PC-3 (cell line): ENCODE data around the gene FAM24B. TPM values are rescaled to one million over a fixed set of nuclear protein-coding genes. Genes with fewer than 3 reads are reported as not detected.

ENCODE experiments used
- ATAC-seq: fragments of 200-7000 bp; cut with Tn5 transposase; 2 replicates; pipeline ENCODE4 v1.9.1; 2020; ENCODE audit warnings: mild to moderate bottlenecking, moderate library complexity
- BruUV-seq: library from RNA; stranded (reverse); fragments of 400-500 nt; replicated peaks from 2 replicates; lab custom pipeline; 2021; lab: Mats Ljungman, UMichigan
- CTCF ChIA-PET: fragments of 300-600 bp; sonication (Branson Sonifier 250); formaldehyde crosslinking; loops from one replicate; lab custom pipeline; 2022; ENCODE audit warnings: antibody characterized with exemption; lab: Charles Lee
- POLR2A ChIA-PET: fragments of 300-600 bp; sonication (Branson Sonifier 250); formaldehyde crosslinking; loops from one replicate; lab custom pipeline; 2022; ENCODE audit warnings: antibody characterized with exemption; ENCODE audit not compliant: unreplicated experiment; lab: Charles Lee
- DNase-seq: peaks from one replicate; pipeline ENCODE4 v3.0.0-alpha.2; 2015
- H2AFZ ChIP-seq: fragments of 300-600 bp; sonication (generic); 2 replicates; pipeline ENCODE4 v1.6.0; 2016; ENCODE audit warnings: antibody characterized with exemption, low read length
- H3F3A ChIP-seq: fragments of 300-600 bp; sonication (generic); one replicate; pipeline ENCODE4 v1.6.0; 2017; ENCODE audit warnings: antibody characterized with exemption, low read length, control low read depth, mild to moderate bottlenecking; ENCODE audit not compliant: unreplicated experiment
- H3K27ac ChIP-seq: fragments of 300-600 bp; sonication (generic); 2 replicates; pipeline ENCODE4 v1.5.1; 2016; ENCODE audit warnings: mild to moderate bottlenecking, low read length
- H3K27me3 ChIP-seq: fragments of 300-600 bp; sonication (generic); 2 replicates; pipeline ENCODE4 v1.6.1; 2016; ENCODE audit warnings: low read length, mixed read lengths
- H3K36me3 ChIP-seq: fragments of 300-600 bp; sonication (generic); 2 replicates; pipeline ENCODE4 v1.6.1; 2016; ENCODE audit warnings: low read depth, mixed run types, low read length, mixed read lengths
- H3K4me1 ChIP-seq: fragments of 300-600 bp; sonication (generic); 2 replicates; pipeline ENCODE4 v1.5.1; 2016; ENCODE audit warnings: low read length; ENCODE audit not compliant: insufficient read depth
- H3K4me2 ChIP-seq: fragments of 300-600 bp; sonication (generic); 2 replicates; pipeline ENCODE4 v1.6.0; 2016; ENCODE audit warnings: low read length
- H3K4me3 ChIP-seq: fragments of 300-600 bp; sonication (generic); 2 replicates; pipeline ENCODE4 v1.5.1; 2016; ENCODE audit warnings: mild to moderate bottlenecking, low read length, mixed read lengths
- H3K79me2 ChIP-seq: fragments of 300-600 bp; sonication (generic); 2 replicates; pipeline ENCODE4 v1.6.1; 2017; ENCODE audit warnings: low read length, mixed read lengths
- H3K9ac ChIP-seq: fragments of 300-600 bp; sonication (generic); 2 replicates; pipeline ENCODE4 v1.6.0; 2016; ENCODE audit warnings: mild to moderate bottlenecking, low read length
- H3K9me2 ChIP-seq: fragments of 300-600 bp; sonication (generic); replicated peaks from 2 replicates; pipeline ENCODE4 v1.6.1; 2016; ENCODE audit warnings: mixed run types, low read length, mixed read lengths
- H3K9me3 ChIP-seq: fragments of 300-600 bp; sonication (generic); 2 replicates; pipeline ENCODE4 v1.6.1; 2016; ENCODE audit warnings: low read length, mixed read lengths
- H4K20me1 ChIP-seq: fragments of 300-600 bp; sonication (generic); 2 replicates; pipeline ENCODE4 v1.6.1; 2016; ENCODE audit warnings: low read length, mixed read lengths
- CTCF ChIP-seq: fragments of 300-600 bp; sonication (generic); conservative IDR thresholded peaks from 2 replicates; pipeline ENCODE4 v1.5.1; 2017; ENCODE audit warnings: antibody characterized with exemption, low read depth, mild to moderate bottlenecking, low read length
- EZH2 ChIP-seq: fragments of 300-600 bp; sonication (generic); IDR thresholded peaks from one replicate; pipeline ENCODE4 v1.6.1; 2017; ENCODE audit warnings: antibody characterized with exemption, mild to moderate bottlenecking, low read length; ENCODE audit not compliant: unreplicated experiment
- EZH2phosphoT487 ChIP-seq: fragments of 300-600 bp; sonication (generic); IDR thresholded peaks from 2 replicates; pipeline ENCODE4 v1.6.1; 2018; ENCODE audit warnings: mild to moderate bottlenecking, antibody characterized with exemption, low read length, borderline replicate concordance
- intact Hi-C: fragments of 100-400 bp; cut with micrococcal nuclease; formaldehyde crosslinking; loops from 2 replicates; pipeline ENCODE4 v1.9.0; 2023
- total RNA-seq: library from RNA; depleted of rRNA; stranded (reverse); fragments of >200 nt; gene quantifications from 2 replicates; pipeline ENCODE4 v1.2.3, GENCODE V29; 2014

FAM24B gene
- total RNA-seq, 1 experiment from 2014 or later = 5.2 TPM

GRCh38 chr10:122849900-122850605 lies 29.3 kb downstream of the FAM24B start:
- POLR2A ChIA-PET = no interaction called here
- Histone ChIP-seq H3K4me2 (peak overlapping the region; percentile 70), H3K4me1 (peaks cover 57% of the 10 kb centered on the region), H3K9me2 (no peaks in the 10 kb centered on the region), H3K27ac (peak overlapping the region; percentile 97), H2AFZ (no peak overlapping the region), H3K79me2 (peaks cover 51% of the 10 kb centered on the region), H3K36me3 (peaks cover 2% of the 10 kb centered on the region; the same call in 1 of the 2 replicates), H3K4me3 (peak overlapping the region; percentile 18; the same call in 1 of the 2 replicates), H3F3A (peaks cover 10% of the 10 kb centered on the region), H4K20me1 (no peaks in the 10 kb centered on the region), H3K9ac (peak overlapping the region; percentile 72), H3K9me3 (no peaks in the 10 kb centered on the region), H3K27me3 (no peaks in the 10 kb centered on the region)
- intact Hi-C loops = loop anchor here (2.0 to 5.0 kb wide), 2 partner anchors 15 to 132 kb away; partner anchors contain the start of gene PSTK
- ATAC-seq (peak; percentile 42), DNase-seq (peak; percentile 82)
- TF ChIP-seq EZH2phosphoT487 (no peak), EZH2 (no peak), CTCF (no peak)
- CTCF ChIA-PET = no interaction called here
- BruUV-seq = no TSS peak

- H3K9me2 ChIP-seq = no peaks in the 10 kb centered on the region
- intact Hi-C loops = no loop called here
These were observed 30.3 kb downstream of the FAM24B start for GRCh38 chr10:122849090-122849489.

More at GRCh38 chr10:122849090-122849489, 30.3 kb downstream of the FAM24B start:
- Histone ChIP-seq H3F3A (peaks cover 5% of the 10 kb centered on the region), H4K20me1 (no peaks in the 10 kb centered on the region), H3K27ac (no peak overlapping the region), H3K9me3 (no peaks in the 10 kb centered on the region), H3K36me3 (peaks cover 2% of the 10 kb centered on the region; the same call in 1 of the 2 replicates), H3K9ac (no peak overlapping the region), H3K79me2 (peaks cover 47% of the 10 kb centered on the region), H3K4me1 (peaks cover 48% of the 10 kb centered on the region), H3K27me3 (no peaks in the 10 kb centered on the region), H3K4me2 (no peak overlapping the region), H3K4me3 (no peak overlapping the region), H2AFZ (no peak overlapping the region)
- no peak for TF ChIP-seq EZH2phosphoT487
- TF ChIP-seq EZH2 = no peak
- TF ChIP-seq CTCF = no peak
- no TSS peak for BruUV-seq
- ATAC-seq (no peak), DNase-seq (no peak)
- CTCF ChIA-PET = no interaction called here
- POLR2A ChIA-PET = no interaction called here
